Activated T-cell treated with anti-CD3 and anti-CD28 coated beads, Interleukin-2, amount 50 U/mL, for 4 hours (primary cell): ENCODE data around the gene AMPD2. TPM values are rescaled to one million over a fixed set of nuclear protein-coding genes. Genes with fewer than 3 reads are reported as not detected.
"Not testable (repeated sequence)": the region's sequence is repeated elsewhere in the genome, so short reads cannot be mapped to it uniquely, and the experiment has no call there.

Experiments
- ATAC-seq, 2 donors: fragments of 200-7000 bp; cut with Tn5 transposase; one replicate each; pipeline ENCODE4 v1.10.0; 2021
- DNase-seq: peaks from one replicate; pipeline ENCODE4 v3.0.0-alpha.2; 2020
- H3K27me3 Mint-ChIP-seq: one replicate; pipeline ENCODE4 v1.8.0; 2021; ENCODE audit warnings: low read depth, mixed read lengths
- H3K36me3 Mint-ChIP-seq: one replicate; pipeline ENCODE4 v1.8.0; 2022; ENCODE audit warnings: mixed read lengths; ENCODE audit not compliant: insufficient read depth
- H3K4me1 Mint-ChIP-seq: one replicate; pipeline ENCODE4 v1.8.0; 2021; ENCODE audit warnings: low read depth, mixed read lengths
- H3K4me3 Mint-ChIP-seq: one replicate; pipeline ENCODE4 v1.8.0; 2021; ENCODE audit warnings: mild to moderate bottlenecking, moderate library complexity, mixed read lengths
- H3K9me3 Mint-ChIP-seq: one replicate; pipeline ENCODE4 v1.8.0; 2021; ENCODE audit warnings: mixed read lengths
- total RNA-seq, 3 donors: library from RNA; stranded (reverse); gene quantifications; one replicate each; pipeline ENCODE4 v1.2.1, GENCODE V29; 2021

The AMPD2 gene
- total RNA-seq, 3 donors from 2014 or later: 150 to 165 (median 151) TPM

GRCh38 chr1:109659997-109660690 is 40.5 kb downstream of the AMPD2 start:
- H3K27me3 Mint-ChIP-seq: no peaks in the 10 kb centered on the region
- no peak for ATAC-seq
- DNase-seq: no peak
- H3K36me3 Mint-ChIP-seq: peaks cover 5% of the 10 kb centered on the region
- H3K4me3 Mint-ChIP-seq: no peak overlapping the region
- H3K9me3 Mint-ChIP-seq: no peaks in the 10 kb centered on the region
- peaks cover 12% of the 10 kb centered on the region for H3K4me1 Mint-ChIP-seq

- DNase-seq, H3K4me3 Mint-ChIP-seq, H3K36me3 Mint-ChIP-seq, H3K27me3 Mint-ChIP-seq, H3K9me3 Mint-ChIP-seq, H3K4me1 Mint-ChIP-seq, ATAC-seq: not testable (repeated sequence)
These were observed 41.0 kb downstream of the AMPD2 start for GRCh38 chr1:109660691-109661026.

- peaks cover 3% of the 10 kb centered on the region for H3K4me1 Mint-ChIP-seq
- H3K36me3 Mint-ChIP-seq: peaks cover 5% of the 10 kb centered on the region
- no peaks in the 10 kb centered on the region for H3K9me3 Mint-ChIP-seq
- no peak overlapping the region for H3K4me3 Mint-ChIP-seq
- DNase-seq (no peak), ATAC-seq (no peak)
- no peaks in the 10 kb centered on the region for H3K27me3 Mint-ChIP-seq
These were observed 41.8 kb downstream of the AMPD2 start for GRCh38 chr1:109661391-109661790.

GRCh38 chr1:109664671-109665070 is 45.0 kb downstream of the AMPD2 start:
- H3K4me3 Mint-ChIP-seq: no peak overlapping the region
- peaks cover 21% of the 10 kb centered on the region for H3K4me1 Mint-ChIP-seq
- no peak for DNase-seq
- H3K9me3 Mint-ChIP-seq: no peaks in the 10 kb centered on the region
- H3K36me3 Mint-ChIP-seq: no peaks in the 10 kb centered on the region
- H3K27me3 Mint-ChIP-seq: no peaks in the 10 kb centered on the region
- ATAC-seq: no peak

- ATAC-seq (peak; percentile 100), DNase-seq (peak; percentile 75)
- Mint-ChIP-seq H3K4me1 (peaks cover 27% of the 10 kb centered on the region), H3K27me3 (no peaks in the 10 kb centered on the region), H3K36me3 (no peaks in the 10 kb centered on the region), H3K9me3 (no peaks in the 10 kb centered on the region), H3K4me3 (peak within 1 kb of the TSS; percentile 72)
These were observed 48.0 kb downstream of the AMPD2 start, which contains the start of gene GSTM2 for GRCh38 chr1:109667452-109668122. Gene GSTM2 (plus strand): TSS chr1:109668057. CDS start chr1:109668116, 59 bp downstream.

GRCh38 chr1:109668123-109668775 is 48.6 kb downstream of the AMPD2 start:
- no peak for DNase-seq
- peaks cover 27% of the 10 kb centered on the region for H3K4me1 Mint-ChIP-seq
- peak; percentile 38 to 42 for ATAC-seq
- H3K36me3 Mint-ChIP-seq: no peaks in the 10 kb centered on the region
- H3K9me3 Mint-ChIP-seq: no peaks in the 10 kb centered on the region
- H3K27me3 Mint-ChIP-seq: no peaks in the 10 kb centered on the region
- H3K4me3 Mint-ChIP-seq: peak overlapping the region; percentile 72

GRCh38 chr1:109669246-109669948 is 49.8 kb downstream of the AMPD2 start:
- Mint-ChIP-seq H3K27me3 (no peaks in the 10 kb centered on the region), H3K4me1 (peaks cover 27% of the 10 kb centered on the region), H3K4me3 (peak overlapping the region; percentile 17), H3K9me3 (no peaks in the 10 kb centered on the region), H3K36me3 (no peaks in the 10 kb centered on the region)
- ATAC-seq (no peak), DNase-seq (no peak)

GRCh38 chr1:109669949-109670302 is 50.3 kb downstream of the AMPD2 start:
- not testable (repeated sequence) for ATAC-seq, H3K36me3 Mint-ChIP-seq, H3K9me3 Mint-ChIP-seq, DNase-seq, H3K27me3 Mint-ChIP-seq
- Mint-ChIP-seq H3K4me1 (peaks cover 27% of the 10 kb centered on the region), H3K4me3 (peak overlapping the region; percentile 17)

GRCh38 chr1:109671067-109671466 is 51.4 kb downstream of the AMPD2 start:
- no peaks in the 10 kb centered on the region for H3K27me3 Mint-ChIP-seq
- no peak overlapping the region for H3K4me3 Mint-ChIP-seq
- H3K36me3 Mint-ChIP-seq: no peaks in the 10 kb centered on the region
- ATAC-seq (no peak), DNase-seq (no peak)
- peaks cover 27% of the 10 kb centered on the region for H3K4me1 Mint-ChIP-seq
- no peaks in the 10 kb centered on the region for H3K9me3 Mint-ChIP-seq

- not testable (repeated sequence) for H3K4me3 Mint-ChIP-seq, DNase-seq, ATAC-seq, H3K36me3 Mint-ChIP-seq, H3K9me3 Mint-ChIP-seq, H3K27me3 Mint-ChIP-seq
- peaks cover 13% of the 10 kb centered on the region for H3K4me1 Mint-ChIP-seq
These were observed 54.2 kb downstream of the AMPD2 start for GRCh38 chr1:109673861-109674260.

GRCh38 chr1:109676683-109677381 is 57.2 kb downstream of the AMPD2 start:
- H3K27me3 Mint-ChIP-seq, ATAC-seq, H3K4me1 Mint-ChIP-seq, H3K9me3 Mint-ChIP-seq, DNase-seq, H3K36me3 Mint-ChIP-seq, H3K4me3 Mint-ChIP-seq: not testable (repeated sequence)

- H3K36me3 Mint-ChIP-seq: no peaks in the 10 kb centered on the region
- no peak for DNase-seq
- no peaks in the 10 kb centered on the region for H3K4me1 Mint-ChIP-seq
These were observed 57.8 kb downstream of the AMPD2 start for GRCh38 chr1:109677459-109677858.

GRCh38 chr1:109678637-109679036 is 59.0 kb downstream of the AMPD2 start:
- not testable (repeated sequence) for H3K27me3 Mint-ChIP-seq, H3K4me1 Mint-ChIP-seq, H3K9me3 Mint-ChIP-seq, ATAC-seq, H3K36me3 Mint-ChIP-seq, H3K4me3 Mint-ChIP-seq, DNase-seq

More at GRCh38 chr1:109677459-109677858, 57.8 kb downstream of the AMPD2 start:
- Mint-ChIP-seq H3K27me3 (no peaks in the 10 kb centered on the region), H3K9me3 (no peaks in the 10 kb centered on the region), H3K4me3 (no peak overlapping the region)
- no peak for ATAC-seq
